ENCODE results near the gene SRA1.
A peak's percentile ranks its signal among the peaks of the same experiment; 100 is the strongest.

SRA1 gene

DNA sequence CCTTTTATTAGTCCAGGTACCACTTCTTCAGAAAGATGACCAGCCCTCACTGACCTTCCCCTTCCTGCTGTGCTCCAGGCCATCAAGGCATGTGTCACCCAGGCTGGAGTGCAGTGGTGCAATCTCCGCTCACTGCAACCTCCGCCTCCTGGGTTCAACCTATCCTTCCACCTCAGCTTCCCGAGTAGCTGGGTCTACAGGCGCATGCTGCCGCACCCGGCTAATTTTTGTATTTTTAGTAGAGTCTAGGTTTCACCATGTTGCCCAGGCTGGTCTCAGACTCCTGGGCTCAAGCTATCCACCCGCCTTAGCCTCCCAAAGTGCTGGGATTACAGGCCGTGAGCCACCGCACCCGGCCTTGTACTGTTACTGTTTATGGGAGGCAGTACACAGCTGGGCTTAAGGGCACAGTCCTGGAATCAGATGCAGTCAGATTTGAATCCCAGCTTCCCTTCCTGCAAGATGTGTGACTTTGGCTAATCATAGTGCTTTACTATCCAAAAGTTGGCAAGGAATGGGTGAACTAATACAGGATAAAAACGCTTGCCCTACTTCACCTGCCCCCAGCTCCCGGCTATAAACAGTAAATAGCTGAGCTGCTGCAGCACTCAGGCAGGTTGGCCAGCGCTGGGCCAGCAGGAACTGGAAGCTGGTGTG, 10.3 kb downstream of the SRA1 start:
- no peak for DNase-seq (ENCODE audit: low spot score)
- H3K4me3 ChIP-seq (ENCODE audit: severe bottlenecking), result no peak overlapping the region
- no peaks in the 10 kb centered on the region for H3K27me3 ChIP-seq (ENCODE audit: insufficient read depth, poor library complexity, severe bottlenecking)
- TF ChIP-seq, protein P1, sequence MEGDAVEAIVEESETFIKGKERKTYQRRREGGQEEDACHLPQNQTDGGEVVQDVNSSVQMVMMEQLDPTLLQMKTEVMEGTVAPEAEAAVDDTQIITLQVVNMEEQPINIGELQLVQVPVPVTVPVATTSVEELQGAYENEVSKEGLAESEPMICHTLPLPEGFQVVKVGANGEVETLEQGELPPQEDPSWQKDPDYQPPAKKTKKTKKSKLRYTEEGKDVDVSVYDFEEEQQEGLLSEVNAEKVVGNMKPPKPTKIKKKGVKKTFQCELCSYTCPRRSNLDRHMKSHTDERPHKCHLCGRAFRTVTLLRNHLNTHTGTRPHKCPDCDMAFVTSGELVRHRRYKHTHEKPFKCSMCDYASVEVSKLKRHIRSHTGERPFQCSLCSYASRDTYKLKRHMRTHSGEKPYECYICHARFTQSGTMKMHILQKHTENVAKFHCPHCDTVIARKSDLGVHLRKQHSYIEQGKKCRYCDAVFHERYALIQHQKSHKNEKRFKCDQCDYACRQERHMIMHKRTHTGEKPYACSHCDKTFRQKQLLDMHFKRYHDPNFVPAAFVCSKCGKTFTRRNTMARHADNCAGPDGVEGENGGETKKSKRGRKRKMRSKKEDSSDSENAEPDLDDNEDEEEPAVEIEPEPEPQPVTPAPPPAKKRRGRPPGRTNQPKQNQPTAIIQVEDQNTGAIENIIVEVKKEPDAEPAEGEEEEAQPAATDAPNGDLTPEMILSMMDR (IDR thresholded peaks at IDR 0.05; ENCODE audit: poor library complexity, severe bottlenecking), result no peak
- peaks cover 52% of the 10 kb centered on the region for H3K36me3 ChIP-seq (ENCODE audit: low read depth)
- no peaks in the 10 kb centered on the region for H3K9me3 ChIP-seq (ENCODE audit: severe bottlenecking)
- ATAC-seq (ENCODE audit: low read depth), result no peak; the same call in 1 of the 3 replicates
- H3K27ac ChIP-seq (ENCODE audit: poor library complexity, severe bottlenecking), result peak overlapping the region; percentile 5
- peaks cover 9% of the 10 kb centered on the region for H3K4me1 ChIP-seq (ENCODE audit: insufficient read depth, poor library complexity, severe bottlenecking)

DNA sequence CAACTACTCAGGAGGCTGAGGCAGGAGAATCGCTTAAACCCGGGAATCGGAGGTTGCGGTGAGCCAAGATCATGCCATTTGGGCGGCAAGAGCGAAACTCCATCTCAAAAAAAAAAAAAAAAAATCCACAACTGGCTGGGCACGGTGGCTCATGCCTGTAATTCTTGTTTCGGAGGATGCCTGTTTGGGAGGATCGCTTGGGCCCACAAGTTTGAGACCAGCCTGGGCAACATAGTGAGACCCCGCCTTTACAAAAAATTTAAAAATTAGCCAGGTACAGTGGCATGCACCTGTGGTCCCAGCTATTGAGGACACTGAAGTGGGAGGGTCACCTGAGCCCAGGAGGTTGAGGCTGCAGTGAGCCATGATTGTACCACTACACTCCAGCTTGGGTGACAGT, 11.7 kb downstream of the SRA1 start:
- DNase-seq (ENCODE audit: low spot score) (no peak), ATAC-seq (ENCODE audit: low read depth) (no peak)
- Histone ChIP-seq H3K9me3 (ENCODE audit: severe bottlenecking) (no peaks in the 10 kb centered on the region), H3K4me3 (ENCODE audit: severe bottlenecking) (no peak overlapping the region), H3K27ac (ENCODE audit: poor library complexity, severe bottlenecking) (no peak overlapping the region), H3K4me1 (ENCODE audit: insufficient read depth, poor library complexity, severe bottlenecking) (peaks cover 9% of the 10 kb centered on the region), H3K27me3 (ENCODE audit: insufficient read depth, poor library complexity, severe bottlenecking) (no peaks in the 10 kb centered on the region), H3K36me3 (ENCODE audit: low read depth) (peaks cover 52% of the 10 kb centered on the region)
- TF ChIP-seq, protein P1 (IDR thresholded peaks at IDR 0.05; ENCODE audit: poor library complexity, severe bottlenecking), result no peak

DNA sequence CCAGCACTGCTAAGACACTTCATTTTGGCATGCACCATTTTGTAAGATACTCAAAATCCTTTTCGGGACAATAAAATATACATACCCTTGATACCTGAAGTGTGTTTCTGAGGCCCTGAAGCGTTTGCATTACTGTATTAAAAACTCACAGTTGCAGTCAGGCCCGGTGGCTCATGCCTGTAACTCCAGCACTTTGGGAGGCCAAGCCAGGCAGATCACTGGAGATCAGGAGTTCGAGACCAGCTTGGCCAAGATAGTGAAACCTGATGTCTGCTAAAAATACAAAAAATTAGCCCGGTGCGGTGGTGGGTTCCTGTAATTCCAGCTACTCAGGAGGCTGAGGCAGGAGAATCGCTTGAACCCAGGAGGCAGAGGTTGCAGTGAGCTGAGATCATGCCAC, 12.3 kb downstream of the SRA1 start:
- Histone ChIP-seq H3K27ac (ENCODE audit: poor library complexity, severe bottlenecking) (no peak overlapping the region), H3K36me3 (ENCODE audit: low read depth) (peaks cover 52% of the 10 kb centered on the region), H3K4me1 (ENCODE audit: insufficient read depth, poor library complexity, severe bottlenecking) (peaks cover 9% of the 10 kb centered on the region), H3K9me3 (ENCODE audit: severe bottlenecking) (no peaks in the 10 kb centered on the region), H3K27me3 (ENCODE audit: insufficient read depth, poor library complexity, severe bottlenecking) (no peaks in the 10 kb centered on the region), H3K4me3 (ENCODE audit: severe bottlenecking) (no peak overlapping the region)
- DNase-seq (ENCODE audit: low spot score) (no peak), ATAC-seq (ENCODE audit: low read depth) (no peak)
- TF ChIP-seq, protein P1 (IDR thresholded peaks at IDR 0.05; ENCODE audit: poor library complexity, severe bottlenecking), result no peak

DNA sequence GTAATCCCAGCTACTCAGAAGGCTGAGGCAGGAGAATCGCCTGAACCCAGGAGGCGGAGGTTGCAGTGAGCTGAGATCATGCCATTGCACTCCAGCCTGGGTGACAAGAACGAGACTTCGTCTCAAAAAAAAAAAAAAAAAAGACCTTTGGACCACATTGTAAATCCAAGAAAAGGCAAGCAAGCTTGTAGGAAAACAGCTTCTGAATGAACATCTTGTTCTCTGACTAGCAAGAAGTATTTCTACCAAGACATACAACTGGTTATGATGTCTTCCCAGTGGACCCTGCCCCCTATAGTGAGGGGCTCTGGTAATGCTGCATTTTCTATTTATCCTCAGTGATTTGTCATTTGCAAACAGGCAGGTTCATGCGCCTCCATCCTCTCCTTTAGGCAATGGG, 14.3 kb downstream of the SRA1 start:
- H3K9me3 ChIP-seq (ENCODE audit: severe bottlenecking), result no peaks in the 10 kb centered on the region
- ATAC-seq (ENCODE audit: low read depth) (no peak), DNase-seq (ENCODE audit: low spot score) (no peak)
- no peak overlapping the region for H3K27ac ChIP-seq (ENCODE audit: poor library complexity, severe bottlenecking)
- peaks cover 61% of the 10 kb centered on the region for H3K36me3 ChIP-seq (ENCODE audit: low read depth)
- H3K4me1 ChIP-seq (ENCODE audit: insufficient read depth, poor library complexity, severe bottlenecking), result peaks cover 9% of the 10 kb centered on the region
- TF ChIP-seq, protein P1 (IDR thresholded peaks at IDR 0.05; ENCODE audit: poor library complexity, severe bottlenecking), result no peak
- H3K27me3 ChIP-seq (ENCODE audit: insufficient read depth, poor library complexity, severe bottlenecking), result no peaks in the 10 kb centered on the region
- H3K4me3 ChIP-seq (ENCODE audit: severe bottlenecking), result no peak overlapping the region

DNA sequence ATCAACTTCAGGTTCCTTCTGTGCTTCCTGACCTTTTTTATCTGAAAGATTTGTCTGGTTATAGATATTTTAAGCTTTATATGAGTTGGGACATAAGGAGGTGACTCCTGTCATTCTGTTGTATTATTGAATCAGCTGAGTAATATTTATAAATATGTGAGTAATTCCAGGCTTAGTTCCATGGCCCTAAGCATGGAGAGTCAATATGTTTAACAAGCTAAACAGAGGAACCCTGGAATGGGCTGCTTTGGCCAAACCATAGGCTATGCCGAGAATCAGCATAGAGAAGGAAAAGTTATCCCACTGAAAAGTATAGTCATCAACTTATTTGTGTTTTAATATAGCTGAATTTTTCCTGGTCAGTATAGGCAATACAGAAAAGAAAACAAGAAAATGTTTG, 17.0 kb downstream of the SRA1 start:
- ATAC-seq (ENCODE audit: low read depth) (no peak), DNase-seq (ENCODE audit: low spot score) (no peak)
- H3K9me3 ChIP-seq (ENCODE audit: severe bottlenecking), result no peaks in the 10 kb centered on the region
- H3K36me3 ChIP-seq (ENCODE audit: low read depth), result peaks cover 86% of the 10 kb centered on the region
- no peak overlapping the region for H3K27ac ChIP-seq (ENCODE audit: poor library complexity, severe bottlenecking)
- no peaks in the 10 kb centered on the region for H3K4me1 ChIP-seq (ENCODE audit: insufficient read depth, poor library complexity, severe bottlenecking)
- no peaks in the 10 kb centered on the region for H3K27me3 ChIP-seq (ENCODE audit: insufficient read depth, poor library complexity, severe bottlenecking)
- H3K4me3 ChIP-seq (ENCODE audit: severe bottlenecking), result no peak overlapping the region
- TF ChIP-seq, protein P1 (IDR thresholded peaks at IDR 0.05; ENCODE audit: poor library complexity, severe bottlenecking), result no peak

Measured in RWPE2 (cell line).